Prostate gland (tissue), 2 donors: ENCODE data around the gene TRAPPC12.

Experiments
- POLR2A ChIP-seq: fragments of 450-650 bp; IDR thresholded peaks from one replicate; pipeline ENCODE4 v1.6.1; 2016; ENCODE audit warnings: antibody characterized with exemption, mild to moderate bottlenecking
- POLR2AphosphoS5 ChIP-seq: sonication (generic); formaldehyde crosslinking; IDR thresholded peaks from one replicate; pipeline ENCODE4 v1.6.1; 2017; ENCODE audit warnings: antibody characterized with exemption
- TF ChIP-seq, protein P1 (sequence below), 4 experiments: fragments of 200-600 bp in 2 of 4; fragments of 450-650 bp in 2 of 4; sonication (generic) in 2 of 4; IDR thresholded peaks; 1 replicate in 3 of 4; 2 replicates in 1 of 4; pipeline ENCODE4 v1.5.1; 2016 to 2019; ENCODE audit warnings: antibody characterized with exemption in 4 of 4, mild to moderate bottlenecking in 2 of 4, moderate library complexity in 2 of 4

DNA sequence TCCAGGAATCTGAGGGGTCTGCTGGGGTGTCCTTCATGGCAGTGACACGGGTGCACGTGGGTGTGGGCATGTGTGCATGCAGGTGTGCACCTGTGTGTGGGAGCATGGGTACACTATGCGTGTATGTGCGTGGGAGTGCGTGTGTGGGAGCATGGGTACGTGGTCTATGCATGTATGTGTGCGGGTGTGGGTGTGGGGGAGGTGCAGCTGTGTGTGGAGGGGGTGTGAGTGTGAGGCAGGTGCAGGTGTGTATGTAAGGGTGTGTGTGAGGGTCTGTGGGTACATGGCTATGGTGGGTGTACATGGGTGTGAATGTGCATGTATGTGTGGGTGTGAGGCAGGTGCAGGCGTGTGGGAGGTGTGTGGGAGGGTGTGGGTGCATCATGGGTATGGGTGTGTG, 38.2 kb upstream of the TRAPPC12 start:
- TF ChIP-seq POLR2AphosphoS5, result no peak
- no peak for TF ChIP-seq POLR2A
- TF ChIP-seq, protein P1, sequence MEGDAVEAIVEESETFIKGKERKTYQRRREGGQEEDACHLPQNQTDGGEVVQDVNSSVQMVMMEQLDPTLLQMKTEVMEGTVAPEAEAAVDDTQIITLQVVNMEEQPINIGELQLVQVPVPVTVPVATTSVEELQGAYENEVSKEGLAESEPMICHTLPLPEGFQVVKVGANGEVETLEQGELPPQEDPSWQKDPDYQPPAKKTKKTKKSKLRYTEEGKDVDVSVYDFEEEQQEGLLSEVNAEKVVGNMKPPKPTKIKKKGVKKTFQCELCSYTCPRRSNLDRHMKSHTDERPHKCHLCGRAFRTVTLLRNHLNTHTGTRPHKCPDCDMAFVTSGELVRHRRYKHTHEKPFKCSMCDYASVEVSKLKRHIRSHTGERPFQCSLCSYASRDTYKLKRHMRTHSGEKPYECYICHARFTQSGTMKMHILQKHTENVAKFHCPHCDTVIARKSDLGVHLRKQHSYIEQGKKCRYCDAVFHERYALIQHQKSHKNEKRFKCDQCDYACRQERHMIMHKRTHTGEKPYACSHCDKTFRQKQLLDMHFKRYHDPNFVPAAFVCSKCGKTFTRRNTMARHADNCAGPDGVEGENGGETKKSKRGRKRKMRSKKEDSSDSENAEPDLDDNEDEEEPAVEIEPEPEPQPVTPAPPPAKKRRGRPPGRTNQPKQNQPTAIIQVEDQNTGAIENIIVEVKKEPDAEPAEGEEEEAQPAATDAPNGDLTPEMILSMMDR (IDR thresholded peaks at IDR 0.05), result no peak
